Gastrocnemius medialis (tissue), 4 donors: Measurements from ENCODE around the gene CFAP54.

ENCODE experiments used
- CTCF ChIP-seq, 5 experiments: fragments of 450-650 bp in 3 of 5; fragments of 200-600 bp in 2 of 5; sonication (generic) in 2 of 5; IDR thresholded peaks in 4 of 5; conservative IDR thresholded peaks in 1 of 5; 1 replicate in 4 of 5; 2 replicates in 1 of 5; pipeline ENCODE4 v1.5.1; 2016 to 2019; ENCODE audit warnings: antibody characterized with exemption in 5 of 5, mild to moderate bottlenecking in 3 of 5, moderate library complexity in 3 of 5
- POLR2A ChIP-seq, 2 donors: fragments of 450-650 bp; IDR thresholded peaks; one replicate each; pipeline ENCODE4 v1.6.1; 2017; ENCODE audit warnings: antibody characterized with exemption in 2 of 2, mild to moderate bottlenecking in 2 of 2, moderate library complexity in 2 of 2

GRCh38 chr12:96482086-96482485 is 7.3 kb upstream of the CFAP54 start:
- no peak for TF ChIP-seq CTCF (IDR thresholded peaks at IDR 0.05 in 4 of 5, conservative IDR thresholded peaks at IDR 0.05 in 1 of 5)
- no peak for TF ChIP-seq POLR2A (IDR thresholded peaks at IDR 0.05)
